H1 (cell line): ENCODE measurements around the gene CNTN5. TPM values are rescaled to one million over a fixed set of nuclear protein-coding genes. Genes with fewer than 3 reads are reported as not detected.
A peak's percentile ranks its signal among the peaks of the same experiment; 100 is the strongest.

Source experiments
- CTCF ChIA-PET: fragments of 300-600 bp; sonication (Branson Sonifier 250); formaldehyde crosslinking; loops from one replicate; lab custom pipeline; 2021; ENCODE audit not compliant: partially characterized antibody; lab: Charles Lee
- POLR2A ChIA-PET: fragments of 300-600 bp; sonication (Branson Sonifier 250); formaldehyde crosslinking; loops from one replicate; lab custom pipeline; 2021; ENCODE audit warnings: inconsistent platforms; ENCODE audit not compliant: partially characterized antibody; lab: Charles Lee
- DNase-seq, 2 experiments: peaks; one replicate each; pipeline versions ENCODE4 v3.0.0 to v3.0.0-alpha.2; 2010 to 2022; ENCODE audit warnings: low spot score in 2 of 2, low read depth in 1 of 2, mixed read lengths in 1 of 2
- FAIRE-seq: peaks from 2 replicates; lab custom pipeline; 2011; peaks lifted over from hg19 to GRCh38; lab: Jason Lieb, UNC
- H2AFZ ChIP-seq: 2 replicates; pipeline ENCODE4 v1.8.1; 2012; ENCODE audit warnings: low read length, inconsistent platforms
- H2AK5ac ChIP-seq: 2 replicates; pipeline ENCODE4 v1.6.1; 2013; ENCODE audit warnings: low read depth, low read length
- H2BK120ac ChIP-seq: replicated peaks from 2 replicates; pipeline ENCODE3; 2013; ENCODE audit warnings: low read depth, low read length, inconsistent platforms
- H2BK12ac ChIP-seq: 2 replicates; pipeline ENCODE4 v1.6.1; 2013; ENCODE audit warnings: low read depth, low read length
- H2BK15ac ChIP-seq: 2 replicates; pipeline ENCODE4 v1.6.1; 2013; ENCODE audit warnings: low read length
- H2BK20ac ChIP-seq: 2 replicates; pipeline ENCODE4 v1.6.1; 2013; ENCODE audit warnings: low read length
- H2BK5ac ChIP-seq: 2 replicates; pipeline ENCODE4 v1.6.1; 2013; ENCODE audit warnings: low read depth, low read length
- H3K14ac ChIP-seq: 2 replicates; pipeline ENCODE4 v1.6.1; 2013; ENCODE audit warnings: inconsistent platforms; ENCODE audit not compliant: insufficient read length
- H3K18ac ChIP-seq: 2 replicates; pipeline ENCODE4 v1.6.1; 2013; ENCODE audit warnings: low read length; ENCODE audit errors: extremely low read depth
- H3K23ac ChIP-seq: 2 replicates; pipeline ENCODE4 v1.6.1; 2013; ENCODE audit warnings: inconsistent platforms; ENCODE audit not compliant: insufficient read length
- H3K23me2 ChIP-seq: 2 replicates; pipeline ENCODE4 v1.6.1; 2013; ENCODE audit warnings: low read depth, low read length
- H3K27ac ChIP-seq: 2 replicates; pipeline ENCODE4 v1.6.1; 2011; ENCODE audit warnings: low read depth, low read length, inconsistent platforms
- H3K27me3 ChIP-seq, 4 experiments: replicated peaks in 1 of 4; 1 replicate in 1 of 4; 2 replicates in 3 of 4; pipeline versions ENCODE4 v1.6.1 to v1.8.1; 2011 to 2013; ENCODE audit warnings: low read length in 3 of 4, mild to moderate bottlenecking in 3 of 4, inconsistent platforms in 2 of 4, mixed read lengths in 2 of 4, moderate library complexity in 1 of 4; ENCODE audit not compliant: control insufficient read depth in 3 of 4, insufficient read depth in 3 of 4; ENCODE audit errors: extremely low read depth in 1 of 4
- H3K36me3 ChIP-seq, 4 experiments: 2 replicates each; pipeline versions ENCODE4 v1.6.1 to v1.8.1; 2011 to 2013; ENCODE audit warnings: mild to moderate bottlenecking in 4 of 4, low read length in 3 of 4, moderate library complexity in 2 of 4, control low read depth in 1 of 4, inconsistent platforms in 1 of 4; ENCODE audit not compliant: insufficient read depth in 4 of 4, control insufficient read depth in 2 of 4
- H3K4ac ChIP-seq: replicated peaks from 2 replicates; pipeline ENCODE3; 2013; ENCODE audit warnings: low read length, low read depth, mixed read lengths, inconsistent platforms; ENCODE audit not compliant: insufficient read length
- H3K4me1 ChIP-seq, 4 experiments: replicated peaks in 1 of 4; 1 replicate in 1 of 4; 2 replicates in 3 of 4; pipeline versions ENCODE4 v1.6.1 to v1.8.1; 2011 to 2013; ENCODE audit warnings: low read length in 3 of 4, inconsistent platforms in 2 of 4, mixed read lengths in 1 of 4; ENCODE audit not compliant: insufficient read depth in 4 of 4, control insufficient read depth in 3 of 4
- H3K4me2 ChIP-seq, 2 experiments: 2 replicates each; pipeline versions ENCODE4 v1.6.1 to v1.8.1; 2011 to 2013; ENCODE audit warnings: low read depth in 2 of 2, low read length in 2 of 2, control low read depth in 1 of 2, inconsistent platforms in 1 of 2, mild to moderate bottlenecking in 1 of 2; ENCODE audit not compliant: insufficient read depth in 1 of 2
- H3K4me3 ChIP-seq, 4 experiments: fragments of 200-600, 300-600 bp in 1 of 4; sonication (generic), shearing (Covaris generic), sonication (Bioruptor Twin) in 1 of 4; 2 replicates each; pipeline versions ENCODE4 v1.5.1 to v1.8.1; 2011 to 2016; ENCODE audit warnings: low read length in 4 of 4, low read depth in 3 of 4, control low read depth in 2 of 4, inconsistent platforms in 2 of 4, mild to moderate bottlenecking in 2 of 4, mixed read lengths in 1 of 4, moderate library complexity in 1 of 4; ENCODE audit not compliant: insufficient read depth in 2 of 4; ENCODE audit errors: extremely low read depth in 1 of 4
- H3K56ac ChIP-seq: replicated peaks from 2 replicates; pipeline ENCODE3; 2013; ENCODE audit warnings: low read depth, mild to moderate bottlenecking, mixed read lengths, low read length, inconsistent platforms; ENCODE audit not compliant: insufficient read length
- H3K79me1 ChIP-seq: 2 replicates; pipeline ENCODE4 v1.6.1; 2013; ENCODE audit warnings: low read depth, low read length, control low read depth
- H3K79me2 ChIP-seq, 2 experiments: 2 replicates each; pipeline versions ENCODE4 v1.6.1 to v1.8.1; 2012 to 2013; ENCODE audit warnings: low read length in 2 of 2, mild to moderate bottlenecking in 2 of 2, inconsistent platforms in 1 of 2; ENCODE audit not compliant: insufficient read depth in 2 of 2, control insufficient read depth in 1 of 2
- H3K9ac ChIP-seq, 4 experiments: replicated peaks in 1 of 4; 1 replicate in 1 of 4; 2 replicates in 3 of 4; pipeline versions ENCODE4 v1.6.1 to v1.8.1; 2011 to 2013; ENCODE audit warnings: low read depth in 3 of 4, low read length in 3 of 4, control low read depth in 2 of 4, mild to moderate bottlenecking in 2 of 4, moderate library complexity in 2 of 4, inconsistent platforms in 1 of 4; ENCODE audit errors: extremely low read depth in 1 of 4
- H3K9me3 ChIP-seq, 2 experiments: 2 replicates each; pipeline versions ENCODE4 v1.6.1 to v1.8.1; 2012 to 2013; ENCODE audit warnings: mild to moderate bottlenecking in 2 of 2, moderate library complexity in 2 of 2, control low read depth in 1 of 2, inconsistent platforms in 1 of 2, low read depth in 1 of 2, low read length in 1 of 2, mixed read lengths in 1 of 2; ENCODE audit not compliant: insufficient read depth in 2 of 2
- H4K20me1 ChIP-seq, 2 experiments: replicated peaks in 1 of 2; 2 replicates each; pipeline versions ENCODE3 to v1.8.1; 2011 to 2013; ENCODE audit warnings: inconsistent platforms in 2 of 2, low read length in 2 of 2, mild to moderate bottlenecking in 1 of 2; ENCODE audit not compliant: insufficient read depth in 2 of 2, control insufficient read depth in 1 of 2
- H4K5ac ChIP-seq: 2 replicates; pipeline ENCODE4 v1.6.1; 2013; ENCODE audit warnings: low read length, low read depth, mixed read lengths, inconsistent platforms; ENCODE audit not compliant: insufficient read length
- H4K8ac ChIP-seq: 2 replicates; pipeline ENCODE4 v1.8.0; 2013; ENCODE audit warnings: mild to moderate bottlenecking, moderate library complexity, low read length, inconsistent platforms; ENCODE audit not compliant: insufficient read depth; ENCODE audit errors: extremely low read depth
- H4K91ac ChIP-seq: replicated peaks from 2 replicates; pipeline ENCODE3; 2013; ENCODE audit warnings: low read length, mixed read lengths, inconsistent platforms; ENCODE audit not compliant: insufficient read length
- FOSL1 ChIP-seq: IDR thresholded peaks from 2 replicates; pipeline ENCODE4 v1.6.1; 2011; ENCODE audit warnings: mild to moderate bottlenecking, low read depth, low read length, moderate library complexity; ENCODE audit not compliant: insufficient read depth
- SRF ChIP-seq: IDR thresholded peaks from 2 replicates; pipeline ENCODE4 v1.6.1; 2011; ENCODE audit warnings: mild to moderate bottlenecking, low read depth, low read length, moderate library complexity
- polyA plus RNA-seq, 7 experiments: library from polyadenylated mRNA; depleted of rRNA in 3 of 7; stranded (reverse) in 5 of 7; unstranded in 2 of 7; fragments of >200 nt in 5 of 7; fragments of 200-250 nt in 2 of 7; gene quantifications; 1 replicate in 5 of 7; 2 replicates in 1 of 7; 4 replicates in 1 of 7; pipeline versions ENCODE4 v1.2.1 to v1.2.3, GENCODE V29; 2011 to 2013; ENCODE audit warnings: missing spikeins in 2 of 7, mixed read lengths in 2 of 7
- total RNA-seq: library from RNA; stranded (reverse); fragmentation: NEBNext Ultra II Directional; extraction: Animal tissue kit (Norgen Biotek cat#: 25700); gene quantifications from 2 replicates; pipeline ENCODE4 v1.2.1, GENCODE V29; 2021

The CNTN5 gene
- total and polyA plus RNA-seq, 2 of the 8 experiments (the other 6 are each of a cell fraction or from before 2014, with no cell fraction given) = not detected

DNA sequence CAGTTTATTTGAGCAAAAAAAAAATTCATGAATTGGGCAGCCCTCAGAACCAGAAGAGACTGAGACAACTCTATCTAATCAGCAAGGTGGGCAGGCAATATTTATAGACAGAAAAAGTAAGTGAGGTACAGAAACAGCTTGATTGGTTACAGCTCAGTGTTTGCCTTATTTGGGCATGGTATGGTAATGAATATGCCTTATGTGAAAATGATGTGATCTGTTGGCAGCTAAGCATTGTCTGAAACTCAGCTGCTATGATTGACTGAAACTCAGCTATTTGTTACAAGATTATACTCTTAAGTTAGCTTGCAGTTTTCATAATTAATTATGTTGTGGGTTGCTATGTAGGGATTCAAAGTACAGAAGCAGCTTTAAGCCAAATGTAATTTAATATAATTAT is 127.6 kb downstream of the CNTN5 start:
- Histone ChIP-seq H2BK20ac (no peak overlapping the region), H2BK120ac (no peak overlapping the region), H3K27ac (no peak overlapping the region), H4K8ac (no peak overlapping the region), H3K56ac (no peak overlapping the region), H4K20me1 (no peaks in the 10 kb centered on the region), H4K91ac (no peak overlapping the region), H4K5ac (no peak overlapping the region), H3K4ac (no peak overlapping the region), H2BK12ac (no peak overlapping the region), H3K36me3 (no peaks in the 10 kb centered on the region), H3K79me1 (no peaks in the 10 kb centered on the region), H3K4me3 (no peak overlapping the region), H2BK5ac (no peak overlapping the region), H2BK15ac (no peak overlapping the region), H3K4me1 (no peaks in the 10 kb centered on the region), H3K27me3 (no peaks in the 10 kb centered on the region), H3K9ac (no peak overlapping the region), H3K23ac (no peak overlapping the region), H3K9me3 (0 out of 4 replicates have a peak, but pooled peaks cover 0 to 3% of the 10 kb centered on the region in 2 experiments), H2AK5ac (no peak overlapping the region), H3K79me2 (no peaks in the 10 kb centered on the region), H2AFZ (no peak overlapping the region), H3K4me2 (no peak overlapping the region), H3K18ac (no peak overlapping the region), H3K23me2 (no peaks in the 10 kb centered on the region), H3K14ac (no peak overlapping the region)
- TF ChIP-seq FOSL1 = no peak
- peak; percentile 96 for TF ChIP-seq SRF
- CTCF ChIA-PET = no interaction called here
- no peak for DNase-seq
- POLR2A ChIA-PET = no interaction called here
- no peak for FAIRE-seq
